Activated CD4-positive, alpha-beta T cell treated with anti-CD3 and anti-CD28 coated beads, Interleukin-2, amount 10 ng/mL, durations not matched to agents 7 days and 5 days (primary cell): ENCODE data around the gene PCSK7. TPM values are rescaled to one million over a fixed set of nuclear protein-coding genes. Genes with fewer than 3 reads are reported as not detected.
A peak's percentile ranks its signal among the peaks of the same experiment; 100 is the strongest.

Experiments used
- CTCF ChIA-PET: fragments of 350-600 bp; sonication (Branson Sonifier 250); formaldehyde crosslinking; loops from one replicate; lab custom pipeline; 2021; ENCODE audit warnings: antibody characterized with exemption; lab: Charles Lee
- POLR2A ChIA-PET: fragments of 350-600 bp; sonication (Branson Sonifier 250); formaldehyde crosslinking; loops from one replicate; lab custom pipeline; 2021; ENCODE audit warnings: antibody characterized with exemption; lab: Charles Lee
- DNase-seq: peaks from one replicate; pipeline ENCODE4 v3.0.0-alpha.2; 2020
- H3K27ac Mint-ChIP-seq: one replicate; pipeline ENCODE4 v1.8.0; 2021; ENCODE audit warnings: mild to moderate bottlenecking, moderate library complexity, mixed read lengths
- H3K27me3 Mint-ChIP-seq: one replicate; pipeline ENCODE4 v1.8.0; 2021; ENCODE audit warnings: mixed read lengths
- H3K36me3 Mint-ChIP-seq: one replicate; pipeline ENCODE4 v1.8.0; 2021; ENCODE audit warnings: low read depth, mixed read lengths
- H3K4me1 Mint-ChIP-seq: one replicate; pipeline ENCODE4 v1.8.0; 2021; ENCODE audit warnings: mixed read lengths
- H3K4me3 Mint-ChIP-seq: one replicate; pipeline ENCODE4 v1.8.0; 2021; ENCODE audit warnings: mild to moderate bottlenecking, moderate library complexity, mixed read lengths
- H3K9me3 Mint-ChIP-seq: one replicate; pipeline ENCODE4 v1.8.0; 2021; ENCODE audit warnings: mixed read lengths
- total RNA-seq, 2 experiments: library from RNA; stranded (reverse); gene quantifications; one replicate each; pipeline ENCODE4 v1.2.3, GENCODE V29; 2021

PCSK7 gene
- total RNA-seq, 2 experiments from 2014 or later = 187 to 224 TPM

DNA sequence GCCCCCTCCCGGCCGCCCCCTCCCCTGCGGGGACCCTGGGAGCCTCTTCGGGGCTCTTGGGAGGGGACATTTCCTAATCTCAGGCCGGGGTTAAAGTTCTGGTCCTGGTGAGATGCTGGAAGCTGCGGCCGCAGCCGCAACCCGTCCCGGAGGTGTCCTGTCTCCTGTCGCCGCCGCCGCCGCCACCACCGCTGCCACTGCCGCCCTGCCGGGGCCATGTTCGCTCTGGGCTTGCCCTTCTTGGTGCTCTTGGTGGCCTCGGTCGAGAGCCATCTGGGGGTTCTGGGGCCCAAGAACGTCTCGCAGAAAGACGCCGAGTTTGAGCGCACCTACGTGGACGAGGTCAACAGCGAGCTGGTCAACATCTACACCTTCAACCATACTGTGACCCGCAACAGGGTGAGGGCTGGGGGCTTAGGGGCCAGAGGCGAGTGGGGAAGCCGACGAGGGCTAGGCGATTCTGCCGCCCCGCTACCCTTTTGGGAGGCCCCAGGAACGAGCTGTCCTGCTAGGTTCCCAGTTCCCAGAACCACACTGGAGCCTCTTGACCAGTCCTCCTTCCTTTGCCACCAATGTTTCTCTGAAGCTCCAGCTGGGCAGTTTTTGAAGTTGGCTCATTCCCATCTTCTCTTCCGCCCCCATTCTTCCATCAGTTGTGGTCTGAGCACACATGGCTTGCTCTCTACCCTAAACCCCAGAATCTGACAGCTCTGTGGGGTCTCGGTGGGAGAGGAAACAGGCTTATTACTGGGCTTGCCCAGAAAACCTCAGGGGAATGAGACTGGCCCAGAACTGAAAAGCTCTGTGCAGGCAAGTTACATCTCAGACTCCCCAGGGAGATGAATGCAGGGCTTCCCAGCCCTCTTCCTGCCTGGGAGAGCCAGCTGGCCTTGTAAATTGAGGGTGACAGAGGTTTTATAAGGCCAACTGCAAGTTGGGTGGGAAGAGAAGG is 52.5 kb downstream of the PCSK7 start:
- H3K9me3 Mint-ChIP-seq = no peaks in the 10 kb centered on the region
- ChIA-PET POLR2A (interaction anchor here (0.5 kb wide), 1 partner anchor 33 kb away, joined by 3 read pairs; no protein-coding TSS in a partner anchor), CTCF (interaction anchor here (0.5 to 4.5 kb wide), 13 partner anchors 9 to 343 kb away, joined by 3 to 15 read pairs (median 5); partner anchors contain the start of gene PCSK7)
- H3K27me3 Mint-ChIP-seq = no peaks in the 10 kb centered on the region
- H3K4me1 Mint-ChIP-seq = peaks cover 29% of the 10 kb centered on the region
- peak; percentile 59 for DNase-seq
- H3K36me3 Mint-ChIP-seq = peaks cover 2% of the 10 kb centered on the region
- H3K4me3 Mint-ChIP-seq = peak overlapping the region; percentile 91
- peak overlapping the region; percentile 86 for H3K27ac Mint-ChIP-seq

- ChIA-PET CTCF (interaction anchor here (0.5 to 4.5 kb wide), 10 partner anchors 8 to 342 kb away, joined by 3 to 13 read pairs (median 5); no protein-coding TSS in a partner anchor), POLR2A (interaction anchor here (0.5 kb wide), 1 partner anchor 33 kb away, joined by 3 read pairs; no protein-coding TSS in a partner anchor)
- Mint-ChIP-seq H3K4me1 (peaks cover 31% of the 10 kb centered on the region), H3K4me3 (peak within 1 kb of the TSS; percentile 91), H3K27ac (peak within 1 kb of the TSS; percentile 94), H3K27me3 (no peaks in the 10 kb centered on the region), H3K36me3 (peaks cover 2% of the 10 kb centered on the region), H3K9me3 (no peaks in the 10 kb centered on the region)
- peak; percentile 93 for DNase-seq
These were observed 53.5 kb downstream of the PCSK7 start, which contains the start of gene SIDT2 for GRCh38 chr11:117178210-117179034. Gene SIDT2 (plus strand): TSS chr11:117178743. CDS start chr11:117179264, 521 bp downstream.

DNA sequence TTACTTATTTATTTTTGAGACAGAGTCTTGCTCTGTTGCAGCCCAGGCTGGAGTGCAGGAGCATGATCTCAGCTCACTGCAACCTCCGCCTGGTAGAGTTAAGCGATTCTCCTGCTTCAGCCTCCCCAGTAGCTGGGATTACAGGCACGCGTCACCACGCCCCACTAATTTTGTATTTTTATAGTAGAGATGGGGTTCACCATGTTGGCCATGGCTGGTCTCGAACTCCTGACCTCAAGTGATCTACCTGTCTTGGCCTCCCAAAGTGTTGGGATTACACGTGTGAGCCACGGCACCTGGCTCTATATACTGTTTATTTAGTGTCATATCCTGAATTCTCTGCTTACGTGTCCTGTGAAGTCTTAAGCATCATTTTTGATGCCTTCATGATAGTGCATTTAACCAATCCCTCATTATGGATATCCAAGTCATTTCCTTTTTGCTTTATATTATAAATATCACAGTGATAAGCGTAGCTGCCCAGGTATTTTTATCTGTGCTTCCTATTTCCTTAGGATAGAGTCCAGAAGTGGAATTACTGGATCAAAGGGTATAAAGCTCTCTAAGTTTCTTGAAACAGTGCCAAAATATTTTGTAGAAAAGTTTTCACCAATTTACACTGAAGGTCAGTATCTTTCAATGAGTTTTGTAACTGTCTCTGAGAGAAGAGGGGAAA is 54.2 kb downstream of the PCSK7 start:
- H3K27me3 Mint-ChIP-seq = no peaks in the 10 kb centered on the region

DNA sequence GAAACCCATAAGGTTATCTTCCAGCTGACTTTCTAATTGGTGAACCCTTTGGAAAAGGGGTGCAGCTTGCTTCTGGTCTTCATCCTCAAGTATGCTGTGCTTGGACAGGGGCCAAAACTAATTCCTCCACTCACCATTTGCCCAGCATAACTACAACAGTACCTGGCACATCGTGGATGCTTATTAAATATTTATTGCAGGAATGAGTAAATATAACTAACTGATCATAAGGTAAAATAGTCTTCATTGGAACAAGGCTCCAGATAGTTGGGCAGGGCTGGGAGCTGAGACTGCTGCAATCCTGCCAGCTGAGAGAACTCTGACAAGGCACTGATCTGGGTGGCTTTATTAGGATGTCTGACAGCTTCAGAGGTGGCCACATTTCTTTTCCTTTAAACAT is 55.7 kb downstream of the PCSK7 start:
- POLR2A ChIA-PET = no interaction called here
- H3K9me3 Mint-ChIP-seq = no peaks in the 10 kb centered on the region
- H3K27ac Mint-ChIP-seq = no peak overlapping the region
- H3K4me3 Mint-ChIP-seq = no peak overlapping the region
- peaks cover 33% of the 10 kb centered on the region for H3K4me1 Mint-ChIP-seq
- no peaks in the 10 kb centered on the region for H3K27me3 Mint-ChIP-seq
- CTCF ChIA-PET = interaction anchor here (1.1 kb wide), 1 partner anchor 28 kb away, joined by 3 read pairs; no protein-coding TSS in a partner anchor
- no peak for DNase-seq
- H3K36me3 Mint-ChIP-seq = no peaks in the 10 kb centered on the region

More for the DNA sequence above, 54.2 kb downstream of the PCSK7 start:
- Mint-ChIP-seq H3K4me1 (peaks cover 32% of the 10 kb centered on the region), H3K36me3 (peaks cover under 1% of the 10 kb centered on the region), H3K27ac (peak overlapping the region; percentile 94), H3K9me3 (no peaks in the 10 kb centered on the region), H3K4me3 (peak overlapping the region; percentile 91)
- ChIA-PET POLR2A (no interaction called here), CTCF (interaction anchor here (0.5 to 1.8 kb wide), 4 partner anchors 34 to 342 kb away, joined by 4 to 5 read pairs (median 4); no protein-coding TSS in a partner anchor)
- no peak for DNase-seq

- no peaks in the 10 kb centered on the region for H3K36me3 Mint-ChIP-seq
- no peak overlapping the region for H3K4me3 Mint-ChIP-seq
- ChIA-PET CTCF (interaction anchor here (0.6 kb wide), 1 partner anchor 129 kb away, joined by 3 read pairs; no protein-coding TSS in a partner anchor), POLR2A (no interaction called here)
- H3K27ac Mint-ChIP-seq = no peak overlapping the region
- no peak for DNase-seq
- peaks cover 29% of the 10 kb centered on the region for H3K4me1 Mint-ChIP-seq
- no peaks in the 10 kb centered on the region for H3K27me3 Mint-ChIP-seq
- H3K9me3 Mint-ChIP-seq = no peaks in the 10 kb centered on the region
These were observed 56.1 kb downstream of the PCSK7 start for GRCh38 chr11:117175781-117176180.

- peaks cover 23% of the 10 kb centered on the region for H3K4me1 Mint-ChIP-seq
- H3K9me3 Mint-ChIP-seq = no peaks in the 10 kb centered on the region
- no peak for DNase-seq
- H3K27me3 Mint-ChIP-seq = no peaks in the 10 kb centered on the region
- ChIA-PET POLR2A (no interaction called here), CTCF (interaction anchor here (0.6 to 1.6 kb wide), 2 partner anchors 10 to 129 kb away, joined by 3 read pairs; no protein-coding TSS in a partner anchor)
- H3K36me3 Mint-ChIP-seq = peaks cover 1% of the 10 kb centered on the region
- no peak overlapping the region for H3K27ac Mint-ChIP-seq
- H3K4me3 Mint-ChIP-seq = no peak overlapping the region
These were observed 56.8 kb downstream of the PCSK7 start for GRCh38 chr11:117175104-117175503.

GRCh38 chr11:117172724-117173421 is 59.0 kb downstream of the PCSK7 start:
- Mint-ChIP-seq H3K9me3 (no peaks in the 10 kb centered on the region), H3K4me1 (peaks cover 9% of the 10 kb centered on the region), H3K4me3 (no peak overlapping the region), H3K27me3 (no peaks in the 10 kb centered on the region), H3K27ac (no peak overlapping the region), H3K36me3 (peaks cover 6% of the 10 kb centered on the region)
- DNase-seq = no peak
- ChIA-PET POLR2A (interaction anchor here (0.5 kb wide), 1 partner anchor 174 kb away, joined by 9 read pairs; no protein-coding TSS in a partner anchor), CTCF (interaction anchor here (0.6 to 2.7 kb wide), 9 partner anchors 8 to 58 kb away, joined by 3 to 13 read pairs (median 4); partner anchors contain the start of genes PAFAH1B2 and PCSK7)

DNA sequence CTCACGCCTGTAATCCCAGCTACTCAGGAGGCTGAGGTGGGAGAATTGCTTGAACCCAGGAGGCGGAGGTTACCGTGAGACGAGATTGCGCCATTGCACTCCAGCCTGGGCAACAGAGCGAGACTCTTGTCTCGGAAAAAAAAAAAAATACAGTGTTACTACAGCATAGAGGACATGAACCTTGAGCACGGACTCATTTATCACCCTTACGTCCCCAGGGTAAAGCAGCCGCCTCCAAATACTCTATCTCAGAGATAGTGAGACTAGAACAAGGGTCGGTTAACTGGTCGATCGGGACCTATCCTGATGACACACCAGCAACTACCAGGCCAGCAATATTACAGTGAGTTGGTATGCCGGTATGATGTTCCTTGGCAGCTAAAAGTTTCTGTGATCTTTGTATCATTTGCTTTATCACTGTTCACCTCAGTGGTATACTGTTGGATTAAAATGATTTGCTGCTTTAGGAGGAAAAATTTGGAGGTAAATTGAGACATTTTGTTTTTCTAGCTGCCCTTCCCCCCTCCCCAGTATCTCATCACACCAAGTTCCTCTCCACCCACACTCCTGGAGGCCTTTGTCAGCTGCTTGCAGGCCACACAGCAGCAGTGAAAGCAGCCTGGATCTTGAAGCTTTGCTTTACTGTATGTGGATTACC is 60.3 kb downstream of the PCSK7 start:
- H3K27me3 Mint-ChIP-seq = no peaks in the 10 kb centered on the region
- H3K4me3 Mint-ChIP-seq = no peak overlapping the region
- POLR2A ChIA-PET = interaction anchor here (0.6 kb wide), 1 partner anchor 1337 kb away, joined by 3 read pairs; no protein-coding TSS in a partner anchor
- H3K36me3 Mint-ChIP-seq = peaks cover 16% of the 10 kb centered on the region
- no peak for DNase-seq
- CTCF ChIA-PET = interaction anchor here (1.6 to 2.7 kb wide), 3 partner anchors 26 to 55 kb away, joined by 5 to 13 read pairs (median 11); partner anchors contain the start of gene PAFAH1B2
- H3K4me1 Mint-ChIP-seq = peaks cover 6% of the 10 kb centered on the region
- H3K9me3 Mint-ChIP-seq = no peaks in the 10 kb centered on the region
- no peak overlapping the region for H3K27ac Mint-ChIP-seq

- Mint-ChIP-seq H3K27ac (no peak overlapping the region), H3K9me3 (no peaks in the 10 kb centered on the region), H3K27me3 (no peaks in the 10 kb centered on the region), H3K36me3 (peaks cover 21% of the 10 kb centered on the region), H3K4me1 (peaks cover 6% of the 10 kb centered on the region), H3K4me3 (no peak overlapping the region)
- DNase-seq = no peak
- POLR2A ChIA-PET = no interaction called here
- CTCF ChIA-PET = interaction anchor here (0.6 to 2.7 kb wide), 5 partner anchors 10 to 76 kb away, joined by 3 to 11 read pairs (median 5); no protein-coding TSS in a partner anchor
These were observed 60.9 kb downstream of the PCSK7 start for GRCh38 chr11:117171007-117171403.

DNA sequence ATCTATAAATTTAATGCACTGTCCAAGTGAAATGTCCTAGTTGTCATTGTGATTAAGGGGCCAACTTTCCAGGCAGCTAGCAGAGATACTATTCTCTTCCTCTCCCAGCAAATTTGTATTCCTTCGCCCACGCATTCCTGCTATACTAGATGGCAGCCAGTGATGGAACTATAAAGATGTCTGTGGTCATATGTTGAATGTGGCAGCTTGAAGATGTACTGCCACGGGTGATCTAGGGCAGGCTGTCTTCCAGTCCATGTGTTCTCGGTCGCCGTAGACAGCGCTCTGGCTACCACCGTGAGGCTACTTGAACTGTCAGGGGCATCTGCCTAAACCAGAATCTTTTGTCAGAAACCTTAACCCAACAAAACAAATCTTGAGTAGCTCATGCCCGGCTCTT is 61.7 kb downstream of the PCSK7 start:
- ChIA-PET POLR2A (no interaction called here), CTCF (interaction anchor here (0.6 to 2.2 kb wide), 7 partner anchors 8 to 77 kb away, joined by 3 to 8 read pairs (median 3); partner anchors contain the start of gene SIDT2)
- Mint-ChIP-seq H3K27ac (no peak overlapping the region), H3K4me3 (no peak overlapping the region), H3K36me3 (peaks cover 28% of the 10 kb centered on the region), H3K27me3 (no peaks in the 10 kb centered on the region), H3K9me3 (no peaks in the 10 kb centered on the region), H3K4me1 (peaks cover 6% of the 10 kb centered on the region)
- DNase-seq = no peak
